Parathyroid adenoma (tissue), 2 donors: Measurements from ENCODE around the gene NOS2.
"Not testable (repeated sequence)": the region's sequence is repeated elsewhere in the genome, so short reads cannot be mapped to it uniquely, and the experiment has no call there.

Source experiments
- H2AFZ ChIP-seq: fragments of 300-600 bp; sonication (generic); one replicate; pipeline ENCODE4 v1.7.0; 2017; ENCODE audit warnings: antibody characterized with exemption, mild to moderate bottlenecking
- H3K27ac ChIP-seq: fragments of 300-600 bp; sonication (generic); one replicate; pipeline ENCODE4 v1.7.0; 2017
- H3K27me3 ChIP-seq: fragments of 300-600 bp; sonication (generic); one replicate; pipeline ENCODE4 v1.7.0; 2017; ENCODE audit warnings: low read length; ENCODE audit not compliant: control insufficient read depth, insufficient read depth
- H3K36me3 ChIP-seq: fragments of 300-600 bp; sonication (generic); one replicate; pipeline ENCODE4 v1.7.0; 2017; ENCODE audit warnings: low read length; ENCODE audit not compliant: control insufficient read depth, insufficient read depth
- H3K4me1 ChIP-seq: fragments of 300-600 bp; sonication (generic); one replicate; pipeline ENCODE4 v1.7.0; 2017; ENCODE audit warnings: control low read depth
- H3K4me2 ChIP-seq: fragments of 300-600 bp; sonication (generic); one replicate; pipeline ENCODE4 v1.7.0; 2017; ENCODE audit warnings: low read length
- H3K4me3 ChIP-seq: fragments of 300-600 bp; sonication (generic); one replicate; pipeline ENCODE4 v1.7.0; 2017; ENCODE audit warnings: low read depth, low read length
- H3K79me2 ChIP-seq: fragments of 300-600 bp; sonication (generic); one replicate; pipeline ENCODE4 v1.7.0; 2017; ENCODE audit warnings: control low read depth
- H3K9ac ChIP-seq: fragments of 300-600 bp; sonication (generic); one replicate; pipeline ENCODE4 v1.7.0; 2017; ENCODE audit warnings: mild to moderate bottlenecking
- H3K9me3 ChIP-seq: fragments of 300-600 bp; sonication (generic); one replicate; pipeline ENCODE4 v1.7.0; 2017; ENCODE audit warnings: low read length; ENCODE audit not compliant: control insufficient read depth
- TF ChIP-seq, protein P1 (sequence below): fragments of 300-600 bp; sonication (generic); IDR thresholded peaks from one replicate; pipeline ENCODE4 v1.7.0; 2017; ENCODE audit warnings: antibody characterized with exemption, mild to moderate bottlenecking
- donor health status: primary hyperparathyroidism.

The NOS2 gene

DNA sequence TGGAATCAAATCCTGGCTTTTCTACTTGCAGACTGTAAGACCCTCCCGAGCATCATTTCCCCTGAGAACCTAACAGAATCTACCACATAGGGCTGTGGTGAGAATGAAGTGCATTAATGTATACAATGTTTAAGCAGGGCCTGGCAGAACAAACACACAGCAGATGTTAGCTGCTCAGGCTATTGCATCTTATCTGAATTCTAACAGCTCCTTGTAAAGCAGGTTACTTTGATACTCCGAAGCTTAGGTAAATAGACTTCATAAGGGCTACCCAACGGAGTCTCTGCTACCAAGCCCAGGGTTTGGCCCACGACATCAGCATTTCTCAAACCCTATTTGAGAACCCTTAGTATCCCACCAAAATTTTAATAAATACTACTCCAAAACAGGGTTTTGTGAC lies 24.4 kb upstream of the NOS2 start:
- Histone ChIP-seq H3K4me2 (no peak overlapping the region), H3K27me3 (no peaks in the 10 kb centered on the region), H3K79me2 (no peaks in the 10 kb centered on the region), H3K4me3 (no peak overlapping the region), H3K9me3 (no peaks in the 10 kb centered on the region), H3K36me3 (no peaks in the 10 kb centered on the region), H3K9ac (no peak overlapping the region), H3K4me1 (no peaks in the 10 kb centered on the region), H3K27ac (no peak overlapping the region), H2AFZ (no peak overlapping the region)
- TF ChIP-seq, protein P1, sequence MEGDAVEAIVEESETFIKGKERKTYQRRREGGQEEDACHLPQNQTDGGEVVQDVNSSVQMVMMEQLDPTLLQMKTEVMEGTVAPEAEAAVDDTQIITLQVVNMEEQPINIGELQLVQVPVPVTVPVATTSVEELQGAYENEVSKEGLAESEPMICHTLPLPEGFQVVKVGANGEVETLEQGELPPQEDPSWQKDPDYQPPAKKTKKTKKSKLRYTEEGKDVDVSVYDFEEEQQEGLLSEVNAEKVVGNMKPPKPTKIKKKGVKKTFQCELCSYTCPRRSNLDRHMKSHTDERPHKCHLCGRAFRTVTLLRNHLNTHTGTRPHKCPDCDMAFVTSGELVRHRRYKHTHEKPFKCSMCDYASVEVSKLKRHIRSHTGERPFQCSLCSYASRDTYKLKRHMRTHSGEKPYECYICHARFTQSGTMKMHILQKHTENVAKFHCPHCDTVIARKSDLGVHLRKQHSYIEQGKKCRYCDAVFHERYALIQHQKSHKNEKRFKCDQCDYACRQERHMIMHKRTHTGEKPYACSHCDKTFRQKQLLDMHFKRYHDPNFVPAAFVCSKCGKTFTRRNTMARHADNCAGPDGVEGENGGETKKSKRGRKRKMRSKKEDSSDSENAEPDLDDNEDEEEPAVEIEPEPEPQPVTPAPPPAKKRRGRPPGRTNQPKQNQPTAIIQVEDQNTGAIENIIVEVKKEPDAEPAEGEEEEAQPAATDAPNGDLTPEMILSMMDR, result no peak

GRCh38 chr17:27824176-27824715 lies 23.9 kb upstream of the NOS2 start:
- no peak overlapping the region for H3K4me3 ChIP-seq
- no peak overlapping the region for H2AFZ ChIP-seq
- no peak overlapping the region for H3K9ac ChIP-seq
- H3K36me3 ChIP-seq, result no peaks in the 10 kb centered on the region
- no peaks in the 10 kb centered on the region for H3K4me1 ChIP-seq
- no peak overlapping the region for H3K27ac ChIP-seq
- H3K27me3 ChIP-seq, result no peaks in the 10 kb centered on the region
- H3K4me2 ChIP-seq, result no peak overlapping the region
- no peaks in the 10 kb centered on the region for H3K9me3 ChIP-seq
- no peaks in the 10 kb centered on the region for H3K79me2 ChIP-seq
- TF ChIP-seq, protein P1, result no peak

DNA sequence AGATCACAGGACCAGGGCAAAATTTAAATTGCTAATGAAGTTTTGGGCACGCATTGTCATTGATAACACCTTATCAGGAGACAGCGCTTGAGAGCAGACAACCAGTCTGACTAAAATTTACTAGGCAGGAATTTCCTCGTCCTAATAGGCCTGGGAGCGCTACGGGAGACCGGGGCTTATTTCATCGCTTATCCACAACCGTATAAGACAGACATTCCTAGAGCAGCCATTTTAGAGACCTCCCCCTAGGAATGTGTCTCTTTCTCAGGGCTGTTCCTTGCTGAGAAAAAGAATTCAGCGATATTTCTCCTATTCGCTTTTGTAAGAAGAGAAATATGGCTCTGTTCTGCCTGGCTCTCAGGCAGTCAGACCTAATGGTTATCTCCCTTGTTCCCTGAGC lies 21.8 kb upstream of the NOS2 start:
- H2AFZ ChIP-seq, H3K4me1 ChIP-seq, H3K79me2 ChIP-seq, H3K4me3 ChIP-seq, H3K27ac ChIP-seq, H3K9ac ChIP-seq, H3K36me3 ChIP-seq, H3K4me2 ChIP-seq, H3K27me3 ChIP-seq, H3K9me3 ChIP-seq: not testable (repeated sequence)

DNA sequence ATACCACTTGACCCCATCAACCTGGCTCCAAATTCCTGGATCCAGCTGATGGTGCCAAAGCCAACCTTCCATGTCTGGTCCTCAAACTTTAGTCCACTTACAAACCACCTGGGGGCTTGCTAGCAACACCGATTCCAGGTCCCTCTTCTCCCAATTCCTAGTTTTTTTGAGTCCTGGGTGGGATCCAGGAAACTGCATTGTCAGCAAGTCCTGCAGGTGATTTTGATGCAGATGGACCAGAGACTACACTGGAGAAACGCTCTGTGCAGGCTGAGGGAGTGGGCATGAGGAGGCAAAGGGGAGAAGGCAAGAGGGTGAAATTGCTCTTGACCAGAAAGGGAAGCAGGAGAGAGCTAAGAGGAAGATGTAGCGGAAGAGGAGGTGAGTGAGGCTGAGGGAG lies 21.0 kb upstream of the NOS2 start:
- TF ChIP-seq, protein P1, result no peak
- Histone ChIP-seq H3K27me3 (no peaks in the 10 kb centered on the region), H3K27ac (no peak overlapping the region), H3K9me3 (no peaks in the 10 kb centered on the region), H3K4me1 (no peaks in the 10 kb centered on the region), H3K9ac (no peak overlapping the region), H3K4me3 (no peak overlapping the region), H3K36me3 (no peaks in the 10 kb centered on the region), H3K79me2 (no peaks in the 10 kb centered on the region), H3K4me2 (no peak overlapping the region), H2AFZ (no peak overlapping the region)

DNA sequence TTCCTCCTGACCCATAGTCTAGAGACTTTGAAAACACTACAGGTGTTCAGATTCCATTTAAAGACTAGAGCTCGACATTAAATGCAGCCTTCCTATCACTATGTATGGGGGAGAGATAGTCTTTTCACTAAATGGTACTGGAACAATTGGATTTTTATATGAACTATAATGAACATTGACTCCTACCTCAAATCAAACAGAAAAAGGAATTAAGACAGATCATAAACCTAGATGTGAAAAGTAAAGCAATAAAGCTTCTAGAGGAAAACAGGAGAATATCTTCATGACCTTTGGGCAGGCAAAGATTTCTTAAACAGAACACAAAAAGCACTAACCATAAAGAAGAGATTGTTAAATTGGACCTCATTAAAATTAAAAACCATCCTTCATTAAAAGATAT lies 18.8 kb upstream of the NOS2 start:
- no peak overlapping the region for H3K9ac ChIP-seq
- H3K79me2 ChIP-seq, result no peaks in the 10 kb centered on the region
- no peak overlapping the region for H3K4me3 ChIP-seq
- no peaks in the 10 kb centered on the region for H3K9me3 ChIP-seq
- no peaks in the 10 kb centered on the region for H3K36me3 ChIP-seq
- H3K4me1 ChIP-seq, result no peaks in the 10 kb centered on the region
- no peak overlapping the region for H2AFZ ChIP-seq
- no peak overlapping the region for H3K27ac ChIP-seq
- H3K4me2 ChIP-seq, result no peak overlapping the region
- H3K27me3 ChIP-seq, result no peaks in the 10 kb centered on the region
- TF ChIP-seq, protein P1, result no peak
